ENCODE results near the gene CEBPZOS. TPM values are rescaled to one million over a fixed set of nuclear protein-coding genes. Genes with fewer than 3 reads are reported as not detected.

Gene CEBPZOS
- total and polyA plus RNA-seq, 9 of the 15 experiments (the other 6 are each of a cell fraction or from before 2014, with no cell fraction given): 21.7 to 64.8 (median 46.7) TPM

- peaks cover 0 to 5% of the 10 kb centered on the region in 2 experiments; a peak in 2 of 5 replicates for H3K27me3 ChIP-seq (ENCODE audit: control insufficient read depth in 2 of 2, insufficient read depth in 2 of 2, low read length in 2 of 2)
- DNase-seq (ENCODE audit: extremely low read depth in 1 of 4, low spot score in 3 of 4): no peak
- CTCF ChIA-PET (ENCODE audit: low intra/inter-chr PET ratio): no interaction called here
- in situ Hi-C loops (cut with MboI): no loop called here
- H3K4me1 ChIP-seq (replicated peaks in 1 of 2; ENCODE audit: control insufficient read depth in 2 of 2, insufficient read depth in 2 of 2, low read length in 2 of 2): no peaks in the 10 kb centered on the region
- intact Hi-C loops (cut with micrococcal nuclease): no loop called here
- H3K4me3 ChIP-seq: no peak overlapping the region
- no peak overlapping the region for H2AFZ ChIP-seq (ENCODE audit: low read depth, low read length)
- FAIRE-seq: no peak
- H3K9ac ChIP-seq (ENCODE audit: insufficient read depth in 1 of 2, low read depth in 2 of 2, low read length in 2 of 2): no peak overlapping the region
- 0% methylated on average over 1 of the region's 1 CpG for WGBS (ENCODE audit: insufficient coverage, low coverage, missing lambda C conversion rate)
- TF ChIP-seq NFATC3 (IDR thresholded peaks at IDR 0.05) (no peak), CHCHD3 (CRISPR knock-in tag; IDR thresholded peaks at IDR 0.05) (no peak), PHTF2 (CRISPR knock-in tag; IDR thresholded peaks at IDR 0.05) (no peak), ZNF717 (CRISPR knock-in tag; IDR thresholded peaks at IDR 0.05) (no peak), NUFIP1 (IDR thresholded peaks at IDR 0.05; ENCODE audit: partially characterized antibody) (no peak), ZNF280A (IDR thresholded peaks at IDR 0.05; ENCODE audit: low read depth, partially characterized antibody) (no peak), MAZ (CRISPR knock-in tag; conservative IDR thresholded peaks at IDR 0.05 in 1 of 2, IDR thresholded peaks at IDR 0.05 in 1 of 2) (no peak), GTF2F1 (IDR thresholded peaks at IDR 0.05; ENCODE audit: low read depth, low read length) (no peak), ZNF232 (CRISPR knock-in tag; IDR thresholded peaks at IDR 0.05) (no peak), MAFF (IDR thresholded peaks at IDR 0.05; ENCODE audit: low read length) (no peak), HIVEP1 (CRISPR knock-in tag; IDR thresholded peaks at IDR 0.05) (no peak)
- POLR2A ChIA-PET: no interaction called here
- no peaks in the 10 kb centered on the region for H4K20me1 ChIP-seq (replicated peaks; ENCODE audit: control insufficient read depth, insufficient read depth, low read length)
- H3K4me2 ChIP-seq (ENCODE audit: insufficient read depth, low read length): no peak overlapping the region
- H3K9me1 ChIP-seq (ENCODE audit: control insufficient read depth, insufficient read depth, low read length): no peaks in the 10 kb centered on the region
- H3K9me3 ChIP-seq (replicated peaks; ENCODE audit: control insufficient read depth, insufficient read depth, low read depth, low read length): no peaks in the 10 kb centered on the region
- BruUV-seq (replicated peaks): no TSS peak
- ATAC-seq: no peak
- no peaks in the 10 kb centered on the region for H3K36me3 ChIP-seq (ENCODE audit: control insufficient read depth, insufficient read depth, low read length)
- no peaks in the 10 kb centered on the region for H3K79me2 ChIP-seq (ENCODE audit: control insufficient read depth, insufficient read depth, low read length)
- H3K27ac ChIP-seq (ENCODE audit: extremely low read depth, low read depth, low read length): no peak overlapping the region
Observed at GRCh38 chr2:37173741-37174140, 22.6 kb upstream of the CEBPZOS start.
